ENCODE measurements around the gene RO60.

The RO60 gene

GRCh38 chr1:193062698-193063463 lies 3.5 kb downstream of the RO60 start:
- no peak for TF ChIP-seq CTCF (IDR thresholded peaks at IDR 0.05; ENCODE audit: insufficient read depth, missing control alignments)
- FAIRE-seq, result no peak
- DNase-seq (ENCODE audit: insufficient read length, low spot score), result no peak

- no peak for DNase-seq (ENCODE audit: insufficient read length, low spot score)
- no peak for TF ChIP-seq CTCF (IDR thresholded peaks at IDR 0.05; ENCODE audit: insufficient read depth, missing control alignments)
- FAIRE-seq, result no peak
These were observed 6.5 kb downstream of the RO60 start for GRCh38 chr1:193065954-193066353.

GRCh38 chr1:193066606-193067005 lies 7.2 kb downstream of the RO60 start:
- DNase-seq (ENCODE audit: insufficient read length, low spot score), result no peak
- FAIRE-seq, result no peak
- no peak for TF ChIP-seq CTCF (IDR thresholded peaks at IDR 0.05; ENCODE audit: insufficient read depth, missing control alignments)

- FAIRE-seq, result no peak
These were observed 8.6 kb downstream of the RO60 start for GRCh38 chr1:193068013-193068412.

GRCh38 chr1:193069748-193070385 lies 10.5 kb downstream of the RO60 start:
- DNase-seq (ENCODE audit: insufficient read length, low spot score) (no peak), FAIRE-seq (peak; percentile 60)
- peak; percentile 8 for TF ChIP-seq CTCF (IDR thresholded peaks at IDR 0.05; ENCODE audit: insufficient read depth, missing control alignments)

More at GRCh38 chr1:193068013-193068412, 8.6 kb downstream of the RO60 start:
- no peak for DNase-seq (ENCODE audit: insufficient read length, low spot score)
- no peak for TF ChIP-seq CTCF (IDR thresholded peaks at IDR 0.05; ENCODE audit: insufficient read depth, missing control alignments)

GRCh38 chr1:193070386-193070753 lies 11.0 kb downstream of the RO60 start:
- FAIRE-seq (no peak), DNase-seq (ENCODE audit: insufficient read length, low spot score) (no peak)
- TF ChIP-seq CTCF (IDR thresholded peaks at IDR 0.05; ENCODE audit: insufficient read depth, missing control alignments), result no peak

- FAIRE-seq (no peak), DNase-seq (ENCODE audit: insufficient read length, low spot score) (no peak)
- no peak for TF ChIP-seq CTCF (IDR thresholded peaks at IDR 0.05; ENCODE audit: insufficient read depth, missing control alignments)
These were observed 11.5 kb downstream of the RO60 start for GRCh38 chr1:193070942-193071341.
